Inflammatory macrophage treated with lipopolysaccharide for 1 hour (primary cell): ENCODE results near the gene TRIM44.
A peak's percentile ranks its signal among the peaks of the same experiment; 100 is the strongest.
"Not testable (repeated sequence)": the region's sequence is repeated elsewhere in the genome, so short reads cannot be mapped to it uniquely, and the experiment has no call there.

Source experiments
- DNase-seq, 2 donors: peaks; one replicate each; pipeline ENCODE4 v3.0.0-alpha.2; 2020 to 2022

The TRIM44 gene

DNA sequence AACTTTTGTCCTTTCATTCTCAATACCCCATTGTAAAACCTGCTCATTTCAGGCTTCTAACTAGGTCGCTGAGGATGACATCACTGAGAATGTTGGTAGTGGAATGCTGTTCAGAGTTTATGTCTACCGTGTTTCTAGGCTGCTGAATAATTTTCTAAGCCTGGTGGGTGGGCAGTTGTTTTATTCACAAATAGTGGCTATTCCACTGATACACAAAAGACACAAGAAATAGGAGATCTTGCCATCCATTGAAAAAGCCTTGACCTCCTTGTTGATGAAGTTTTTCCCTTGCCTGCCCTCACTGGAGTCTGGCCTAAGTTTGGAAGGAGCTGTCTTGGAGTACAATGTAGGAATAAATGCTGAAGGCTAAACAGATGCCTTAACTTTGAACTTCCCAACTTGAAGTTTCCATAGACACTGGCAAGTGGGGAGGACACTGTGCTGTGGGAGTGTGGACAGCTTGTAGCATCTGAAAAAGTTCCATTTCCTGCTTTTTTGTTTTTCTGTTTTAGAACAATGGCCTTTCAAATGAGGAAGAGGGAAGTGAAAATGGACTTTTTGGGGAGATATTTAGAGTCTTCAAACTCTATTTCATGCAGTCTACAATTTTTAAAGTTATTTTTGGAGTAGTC lies 59.2 kb downstream of the TRIM44 start:
- peak; percentile 38 to 51 for DNase-seq

DNA sequence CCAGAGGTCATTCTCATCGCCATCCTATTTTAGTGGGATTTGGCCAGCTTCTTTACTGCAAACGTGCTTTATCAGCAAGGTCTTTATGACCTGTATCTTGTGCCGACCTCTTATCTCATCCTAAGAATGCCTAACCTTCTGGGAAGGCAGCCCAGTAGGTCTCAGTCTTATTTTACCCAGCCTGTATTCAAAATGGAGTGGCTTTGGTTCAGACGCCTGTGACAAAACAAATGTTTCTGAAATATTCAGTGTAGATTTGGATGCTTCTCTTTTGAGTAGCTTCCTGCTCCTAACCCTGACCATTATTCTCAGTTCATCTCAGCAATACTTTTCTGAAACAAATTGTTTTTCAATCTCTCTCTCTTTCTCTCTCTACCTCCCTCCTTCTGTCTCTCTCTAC lies 60.1 kb downstream of the TRIM44 start:
- no peak for DNase-seq

DNA sequence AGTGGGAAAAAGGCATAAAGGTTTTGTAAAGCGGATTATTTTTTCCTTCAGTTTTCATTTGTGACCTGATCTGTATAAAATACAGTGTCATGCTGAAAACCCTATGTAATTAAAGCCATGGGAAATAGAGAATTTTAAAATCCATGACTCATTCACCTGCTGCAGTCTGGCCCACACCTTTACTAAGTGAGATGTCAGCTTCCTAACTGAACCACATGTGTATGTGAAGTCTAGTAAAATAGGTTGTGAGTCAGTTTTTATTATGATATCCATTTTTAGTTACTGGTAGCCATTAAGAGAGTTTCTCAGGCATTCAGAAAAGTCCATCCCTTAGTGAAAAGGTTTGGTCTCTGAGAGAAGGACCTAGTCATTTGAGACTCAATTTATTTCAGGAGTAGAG lies 60.9 kb downstream of the TRIM44 start:
- no peak for DNase-seq

DNA sequence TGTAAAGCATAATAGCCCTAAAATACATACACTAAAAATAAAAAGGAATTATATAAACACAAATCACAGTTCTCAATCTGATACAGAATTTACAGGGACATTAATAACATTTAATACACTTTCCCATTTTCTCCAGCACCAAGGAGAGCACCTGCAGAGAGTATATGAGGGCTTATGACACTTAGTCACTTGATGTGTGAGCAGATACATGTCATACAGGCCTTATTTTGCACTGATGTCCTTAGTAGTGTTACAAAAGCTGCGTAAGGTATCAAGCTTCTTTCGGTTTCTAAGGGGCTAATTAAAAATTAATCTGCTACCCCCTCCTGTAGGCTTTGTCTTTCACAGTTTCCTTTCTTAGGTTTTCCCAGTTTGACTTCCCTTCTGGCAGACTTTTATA lies 61.3 kb downstream of the TRIM44 start:
- DNase-seq, result peak in 1 of 2 donors; percentile 8

DNA sequence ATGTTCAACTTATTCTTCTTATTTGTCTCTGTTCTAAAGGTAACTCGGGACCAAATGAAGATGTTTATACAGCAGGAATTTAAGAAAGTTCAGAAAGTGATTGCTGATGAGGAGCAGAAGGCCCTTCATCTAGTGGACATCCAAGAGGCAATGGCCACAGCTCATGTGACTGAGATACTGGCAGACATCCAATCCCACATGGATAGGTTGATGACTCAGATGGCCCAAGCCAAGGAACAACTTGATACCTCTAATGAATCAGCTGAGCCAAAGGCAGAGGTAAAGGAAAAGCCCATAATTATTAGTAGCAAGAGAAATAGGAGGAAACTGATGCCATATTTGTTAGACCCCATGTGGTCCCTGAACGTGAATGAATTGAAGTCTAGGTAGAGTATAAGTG lies 63.3 kb downstream of the TRIM44 start:
- DNase-seq, result no peak

- DNase-seq, result no peak
Observed at GRCh38 chr11:35727140-35727539, 64.6 kb downstream of the TRIM44 start.

DNA sequence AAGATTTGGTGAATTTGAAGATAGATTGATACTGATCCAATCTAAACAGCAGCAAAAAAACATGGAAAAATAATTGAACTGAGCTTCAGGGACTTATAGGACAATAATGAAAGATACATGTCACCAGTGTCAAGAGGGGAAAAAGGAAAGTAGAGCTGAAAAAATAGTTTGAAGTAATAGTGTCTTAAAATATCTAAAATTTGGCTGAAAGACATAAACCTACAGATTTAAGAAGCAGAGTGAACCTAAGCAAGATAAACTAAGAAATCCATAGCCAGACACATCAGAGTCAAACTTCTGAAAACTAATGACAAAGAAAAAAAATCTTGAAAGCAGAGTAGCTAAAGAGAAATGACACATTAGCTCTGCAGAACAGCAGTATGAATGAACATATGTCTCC lies 67.7 kb downstream of the TRIM44 start:
- DNase-seq, result no peak

DNA sequence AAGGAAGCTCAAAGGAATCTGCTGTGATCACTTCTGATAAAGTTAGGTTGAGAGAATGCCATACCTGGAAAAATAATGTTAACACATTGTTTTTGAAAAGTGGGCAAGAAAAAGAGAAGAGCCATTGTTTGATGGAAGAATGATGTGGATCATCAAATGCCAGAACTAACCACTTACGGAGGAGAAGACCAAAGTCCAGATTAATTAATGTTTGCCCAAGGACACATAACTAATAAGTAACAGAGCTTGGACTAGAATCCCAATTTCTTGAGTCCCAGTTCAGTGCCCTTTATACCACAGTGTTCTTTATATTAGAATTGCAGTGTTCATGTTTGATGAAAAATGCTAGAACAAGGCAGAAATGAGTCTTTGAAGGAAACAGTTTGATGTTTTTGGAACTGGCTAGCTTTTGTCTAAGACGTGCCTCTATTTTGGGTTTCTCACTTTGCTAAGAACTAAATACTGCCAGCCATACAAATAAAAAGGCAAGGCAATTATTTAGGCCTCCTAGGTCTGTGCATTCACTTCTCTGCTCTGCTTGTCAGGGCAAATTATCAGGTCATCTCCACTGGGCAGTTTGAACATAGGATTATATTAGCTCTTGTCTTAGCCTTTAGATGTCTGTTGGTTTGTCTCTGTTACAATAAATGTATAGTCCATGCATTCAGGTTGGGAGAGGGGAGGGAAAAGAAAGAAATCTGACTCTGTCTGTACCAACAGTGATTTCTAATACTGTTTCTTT lies 72.3 kb downstream of the TRIM44 start:
- DNase-seq, result no peak

DNA sequence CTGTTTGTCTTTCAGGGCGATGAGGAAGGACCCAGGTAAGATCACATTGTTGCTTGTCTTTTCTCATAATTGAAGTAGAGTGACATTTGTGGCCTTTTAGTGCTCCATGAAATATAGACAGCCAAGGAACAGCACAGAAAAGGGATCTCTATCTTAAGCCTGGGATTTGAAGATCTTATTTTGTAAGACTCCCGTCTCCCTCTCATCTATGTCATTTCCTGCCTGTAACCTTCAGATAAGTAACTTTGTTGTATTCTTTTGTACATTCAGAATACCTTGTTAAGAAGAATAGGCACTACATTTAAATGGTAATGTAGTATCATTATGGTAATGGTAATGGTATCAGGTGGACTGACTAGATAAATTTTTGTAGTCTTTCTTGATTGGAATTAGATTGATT lies 72.8 kb downstream of the TRIM44 start:
- DNase-seq, result no peak

DNA sequence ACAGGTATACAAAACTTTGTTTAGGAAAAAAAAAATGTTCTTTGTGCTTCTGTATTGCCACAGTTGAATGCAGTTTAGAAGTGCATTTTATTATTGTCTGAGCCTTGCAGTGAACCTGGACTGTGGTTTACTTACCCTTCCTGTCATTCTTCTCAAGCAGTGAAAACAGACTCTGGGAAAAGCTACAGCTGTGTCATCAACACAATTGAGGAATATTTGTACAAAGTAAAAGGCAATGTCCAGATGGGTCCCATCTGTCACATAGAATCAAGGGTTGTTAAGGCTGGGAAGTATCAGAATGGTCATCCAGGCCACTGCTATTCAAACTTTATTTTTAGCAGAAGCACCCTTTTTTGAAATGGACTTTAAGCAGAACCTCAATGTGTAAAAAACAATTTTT lies 73.3 kb downstream of the TRIM44 start:
- no peak for DNase-seq

DNA sequence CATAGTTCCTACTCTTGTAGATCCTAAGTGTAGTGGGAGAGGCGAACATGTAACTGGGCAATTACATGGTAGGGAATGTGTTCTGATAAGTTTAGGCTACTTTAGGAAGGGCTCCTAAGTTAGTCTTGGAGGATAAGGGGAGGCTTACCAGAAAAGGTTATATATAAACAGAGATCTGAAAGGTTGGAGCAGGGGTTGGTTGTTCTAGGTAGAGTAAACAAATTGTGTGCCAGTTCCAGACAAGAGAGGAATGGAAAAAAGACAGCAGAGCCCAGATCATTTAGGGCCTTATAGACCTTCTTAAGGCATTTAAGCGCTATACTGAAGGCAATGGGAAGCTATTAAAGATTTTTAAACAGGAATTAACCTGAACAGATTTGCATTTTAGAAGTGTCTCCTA lies 74.4 kb downstream of the TRIM44 start:
- DNase-seq, result no peak

DNA sequence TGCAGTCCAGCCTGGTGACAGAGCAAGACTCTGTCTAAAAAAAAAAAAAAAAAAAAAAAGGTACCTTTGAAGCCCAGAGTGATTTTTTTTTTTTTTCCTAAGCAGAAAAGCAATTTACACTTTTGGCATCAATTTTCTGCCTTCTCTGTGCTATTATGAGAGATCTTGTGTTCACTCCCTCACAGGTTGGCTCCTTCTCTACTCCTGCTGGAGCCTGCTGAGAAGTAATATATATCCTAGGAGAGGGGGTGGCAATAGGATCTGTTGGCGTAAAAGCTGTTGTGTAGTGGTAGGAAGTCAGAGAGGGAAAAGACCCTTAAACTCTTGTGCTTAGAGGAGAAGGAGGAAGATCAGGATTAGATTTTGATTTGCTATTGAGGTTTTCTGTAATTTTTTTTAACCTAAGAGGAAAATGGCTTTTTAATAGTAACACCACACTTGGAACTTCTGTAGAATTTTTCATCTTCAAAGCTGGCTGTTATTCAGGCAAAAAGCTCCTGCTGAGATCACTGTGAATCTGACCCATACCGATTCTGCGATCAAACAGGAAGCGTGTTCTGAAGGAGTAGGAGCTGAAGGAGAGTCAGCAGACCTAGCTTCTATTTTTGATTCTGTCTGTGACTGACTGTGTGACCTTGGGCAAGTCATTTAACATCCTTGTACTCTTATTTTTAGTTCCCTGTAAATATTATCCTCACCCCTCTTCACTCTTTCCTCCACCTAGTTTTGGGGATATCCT lies 77.7 kb downstream of the TRIM44 start:
- peak in 1 of 2 donors; percentile 48 for DNase-seq

GRCh38 chr11:35742707-35743454 lies 80.3 kb downstream of the TRIM44 start:
- DNase-seq, result no peak

DNA sequence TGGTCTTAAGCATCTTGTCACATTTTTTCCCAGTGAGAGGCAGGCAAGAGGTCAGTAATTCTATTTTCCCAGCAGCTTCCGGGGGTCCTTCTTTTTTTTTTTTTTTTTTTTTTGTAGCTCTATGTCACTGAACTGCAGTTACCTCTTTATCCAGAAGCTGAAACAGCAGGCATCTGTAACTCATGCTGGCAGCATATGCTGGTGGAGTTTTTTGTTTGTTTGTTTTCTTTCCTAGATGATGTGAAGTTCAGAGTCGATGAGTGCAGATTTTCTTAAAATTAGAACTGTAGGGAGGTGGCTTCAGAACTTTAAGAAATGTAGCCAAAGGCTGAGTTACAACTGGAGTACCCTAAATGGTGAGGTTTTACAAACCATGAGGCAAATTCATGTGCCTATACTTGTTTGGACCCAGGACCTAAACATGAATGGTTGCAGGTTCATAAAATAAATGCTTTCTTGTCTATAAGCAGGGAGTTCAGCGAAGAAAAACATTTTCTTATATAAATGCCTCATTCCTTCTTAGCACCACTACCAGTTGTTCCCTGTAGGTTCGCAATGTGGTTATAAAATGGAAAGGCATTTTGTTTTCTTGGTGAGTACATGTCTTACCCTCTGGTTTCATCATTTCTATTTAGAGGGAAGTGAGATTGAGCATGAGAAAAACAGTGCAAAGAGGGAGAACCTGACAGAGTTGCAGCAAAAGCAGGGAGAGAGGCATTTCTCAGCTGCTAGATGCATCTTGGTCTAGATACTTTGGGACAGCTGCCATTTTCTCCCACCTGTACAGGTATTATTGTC lies 84.0 kb downstream of the TRIM44 start:
- peak; percentile 15 to 16 for DNase-seq

DNA sequence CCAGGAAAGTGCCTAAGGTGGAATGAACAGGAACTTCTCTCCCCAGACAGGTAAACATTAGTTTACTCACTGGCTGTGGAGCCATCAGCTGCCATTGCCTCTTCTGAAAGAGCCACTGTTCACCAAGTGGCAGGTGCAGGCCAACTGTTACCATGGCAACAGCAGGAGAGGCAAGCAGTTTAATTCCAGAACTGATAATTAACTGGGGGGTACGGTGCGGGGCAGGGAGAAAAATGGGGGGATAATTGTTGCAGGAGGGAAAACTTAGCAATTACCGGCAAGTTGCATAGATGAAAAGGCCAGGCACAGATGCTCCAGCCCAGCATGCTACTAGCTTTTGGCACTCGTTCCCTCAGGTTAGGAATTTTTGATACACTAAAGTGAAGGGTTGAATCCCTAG lies 85.1 kb downstream of the TRIM44 start:
- no peak for DNase-seq

DNA sequence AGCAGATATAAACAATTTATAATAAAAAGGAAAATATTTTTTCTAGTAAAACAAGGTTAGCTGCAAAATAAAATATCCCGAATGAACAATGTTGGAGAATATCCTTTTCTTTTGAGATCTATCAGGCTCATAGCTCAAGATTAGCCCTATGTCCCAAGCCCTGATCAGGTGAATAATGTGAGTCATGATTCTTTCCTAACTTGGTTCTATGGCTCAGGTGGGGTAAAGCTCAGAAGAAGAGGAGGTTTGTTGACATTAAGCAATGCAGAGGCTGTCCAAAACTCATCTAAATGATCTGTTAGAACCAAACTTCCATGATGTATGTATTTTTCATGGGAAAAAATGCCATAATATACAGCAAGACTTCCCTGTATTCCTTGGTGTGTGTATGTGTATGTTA lies 86.1 kb downstream of the TRIM44 start:
- DNase-seq, result no peak

DNA sequence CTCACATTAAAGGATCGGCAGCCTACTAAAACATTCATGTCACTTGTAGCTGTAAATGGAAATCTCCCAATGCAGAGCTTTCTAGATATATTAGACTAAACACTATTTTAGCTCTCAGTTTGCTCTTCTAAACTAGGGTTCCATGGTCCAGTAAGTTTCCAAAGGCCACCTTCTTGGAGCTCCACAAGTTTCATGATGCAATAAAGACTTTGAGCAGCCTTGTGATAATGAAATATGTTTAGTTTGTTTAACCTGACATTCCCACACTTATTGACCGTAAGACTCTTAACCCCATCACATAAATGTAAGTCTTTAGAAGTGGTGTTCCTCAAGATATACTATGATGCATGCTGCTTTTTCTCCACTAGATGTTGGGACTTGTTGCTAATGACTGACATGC lies 87.7 kb downstream of the TRIM44 start:
- no peak for DNase-seq

GRCh38 chr11:35750981-35751663 lies 88.5 kb downstream of the TRIM44 start:
- no peak for DNase-seq

GRCh38 chr11:35751664-35752061 lies 89.1 kb downstream of the TRIM44 start:
- DNase-seq, result no peak

GRCh38 chr11:35752115-35752514 lies 89.5 kb downstream of the TRIM44 start:
- no peak for DNase-seq

GRCh38 chr11:35753573-35753972 lies 91.0 kb downstream of the TRIM44 start:
- not testable (repeated sequence) for DNase-seq

GRCh38 chr11:35759951-35760350 lies 97.4 kb downstream of the TRIM44 start:
- not testable (repeated sequence) for DNase-seq
